C4-2B (cell line): ENCODE measurements around the gene SH3RF3.

Experiments
- CTCF ChIP-seq: fragments of 450-650 bp; conservative IDR thresholded peaks from 2 replicates; pipeline ENCODE4 v1.5.1; 2017; ENCODE audit warnings: mild to moderate bottlenecking
- ZFX ChIP-seq: fragments of 450-650 bp; IDR thresholded peaks from 2 replicates; pipeline ENCODE4 v1.6.1; 2017

GRCh38 chr2:109355192-109355843, 226.3 kb downstream of the SH3RF3 start:
- TF ChIP-seq CTCF = no peak
- no peak for TF ChIP-seq ZFX
